SU-DHL-6 (cell line): ENCODE results near the gene DCLK3.

Experiments
- H2AFZ ChIP-seq: fragments of 200-600 bp; sonication (generic); 2 replicates; pipeline ENCODE4 v1.6.1; 2014; ENCODE audit warnings: low read depth, mild to moderate bottlenecking, moderate library complexity, mixed read lengths, antibody characterized with exemption, low read length; ENCODE audit not compliant: severe bottlenecking
- H3F3A ChIP-seq: fragments of 200-600 bp; shearing (Covaris generic); 2 replicates; pipeline ENCODE4 v1.6.0; 2016; ENCODE audit warnings: antibody characterized with exemption, mild to moderate bottlenecking; ENCODE audit not compliant: insufficient read depth
- H3K27ac ChIP-seq: fragments of 200-600 bp; sonication (generic); 2 replicates; pipeline ENCODE4 v1.5.1; 2016; ENCODE audit warnings: low read depth, mild to moderate bottlenecking, low read length, moderate library complexity, mixed read lengths
- H3K27me3 ChIP-seq: fragments of 200-600 bp; sonication (generic), shearing (Covaris generic); 2 replicates; pipeline ENCODE4 v1.6.0; 2014; ENCODE audit warnings: mild to moderate bottlenecking, low read length
- H3K36me3 ChIP-seq: fragments of 200-600 bp; sonication (generic); 2 replicates; pipeline ENCODE4 v1.6.1; 2014; ENCODE audit warnings: mild to moderate bottlenecking, low read length, mixed read lengths
- H3K4me2 ChIP-seq: fragments of 300-600, 200-600 bp; shearing (Covaris generic), sonication (generic); 2 replicates; pipeline ENCODE4 v1.6.0; 2014; ENCODE audit warnings: low read length, low read depth, mild to moderate bottlenecking; ENCODE audit not compliant: poor library complexity, severe bottlenecking
- H3K4me3 ChIP-seq: fragments of 200-600 bp; sonication (generic); 2 replicates; pipeline ENCODE4 v1.5.1; 2014; ENCODE audit warnings: antibody characterized with exemption, low read length, mild to moderate bottlenecking, mixed read lengths; ENCODE audit not compliant: insufficient read depth, poor library complexity, severe bottlenecking
- H3K79me2 ChIP-seq: fragments of 200-600 bp; sonication (generic); 2 replicates; pipeline ENCODE4 v1.6.1; 2014; ENCODE audit warnings: mild to moderate bottlenecking, low read length, moderate library complexity; ENCODE audit not compliant: insufficient read depth
- H3K9ac ChIP-seq: fragments of 200-600 bp; sonication (generic); 2 replicates; pipeline ENCODE4 v1.7.0; 2014; ENCODE audit warnings: mild to moderate bottlenecking, low read length
- H3K9me2 ChIP-seq: fragments of 200-600 bp; sonication (generic); replicated peaks from 2 replicates; pipeline ENCODE4 v1.6.1; 2014; ENCODE audit warnings: low read length; ENCODE audit not compliant: insufficient read depth
- H3K9me3 ChIP-seq: fragments of 200-600 bp; sonication (generic); 2 replicates; pipeline ENCODE4 v1.6.1; 2014; ENCODE audit warnings: low read length, mixed read lengths; ENCODE audit not compliant: insufficient read depth
- H4K20me1 ChIP-seq: fragments of 200-600 bp; sonication (generic); 2 replicates; pipeline ENCODE4 v1.6.1; 2014; ENCODE audit warnings: low read depth, mild to moderate bottlenecking, antibody characterized with exemption, low read length, moderate library complexity, mixed read lengths
- CTCF ChIP-seq: fragments of 200-600 bp; sonication (generic); IDR thresholded peaks from one replicate; pipeline ENCODE4 v1.5.1; 2017; ENCODE audit warnings: antibody characterized with exemption, mild to moderate bottlenecking, low read length, moderate library complexity; ENCODE audit not compliant: insufficient read depth, poor library complexity, severe bottlenecking
- EZH2phosphoT487 ChIP-seq: fragments of 200-600 bp; sonication (generic), shearing (Covaris generic); conservative IDR thresholded peaks from 2 replicates; pipeline ENCODE4 v1.6.1; 2018; ENCODE audit warnings: mild to moderate bottlenecking, antibody characterized with exemption, low read length, moderate library complexity, mixed read lengths

DCLK3 gene

DNA sequence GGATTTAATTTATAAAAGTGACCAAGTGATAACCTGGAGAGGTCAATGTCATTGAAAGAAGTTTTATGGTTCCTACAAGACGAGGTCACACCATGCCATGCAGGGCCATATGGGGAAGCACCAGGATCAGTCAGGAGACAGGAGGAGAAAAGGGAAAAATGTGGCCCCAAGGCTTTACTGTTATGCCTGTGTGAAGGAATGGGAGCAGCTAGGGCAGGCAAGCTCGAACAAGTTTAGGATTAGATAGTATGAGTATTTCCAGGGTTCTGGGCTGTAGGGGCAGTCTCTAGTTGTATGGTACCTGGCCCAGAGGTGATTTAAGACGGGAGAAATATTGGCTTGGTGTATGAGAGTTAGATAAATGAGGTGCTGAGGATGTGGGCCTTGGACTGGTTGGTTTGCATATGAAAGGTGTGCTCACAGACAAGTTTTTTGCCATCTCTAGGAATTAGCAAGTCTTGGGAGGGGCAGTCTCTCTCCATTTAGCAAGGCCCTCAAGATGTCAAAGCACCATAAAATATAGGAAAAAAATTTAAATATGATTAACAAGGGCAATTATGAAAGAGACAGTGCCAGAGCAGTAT, 36.3 kb upstream of the DCLK3 start:
- TF ChIP-seq EZH2phosphoT487 (no peak), CTCF (no peak)
- Histone ChIP-seq H2AFZ (no peak overlapping the region), H3F3A (no peaks in the 10 kb centered on the region), H3K4me2 (no peak overlapping the region), H3K4me3 (no peak overlapping the region), H3K36me3 (no peaks in the 10 kb centered on the region), H3K9me3 (no peaks in the 10 kb centered on the region), H3K9me2 (no peaks in the 10 kb centered on the region), H3K9ac (no peak overlapping the region), H3K27ac (no peak overlapping the region), H3K79me2 (no peaks in the 10 kb centered on the region), H3K27me3 (0 out of 2 replicates have a peak, but pooled peaks cover 3% of the 10 kb centered on the region), H4K20me1 (no peaks in the 10 kb centered on the region)

- H3K9ac ChIP-seq, result no peak overlapping the region
- no peaks in the 10 kb centered on the region for H3F3A ChIP-seq
- H2AFZ ChIP-seq, result no peak overlapping the region
- 0 out of 2 replicates have a peak, but pooled peaks cover 3% of the 10 kb centered on the region for H3K27me3 ChIP-seq
- no peaks in the 10 kb centered on the region for H4K20me1 ChIP-seq
- H3K4me3 ChIP-seq, result no peak overlapping the region
- no peaks in the 10 kb centered on the region for H3K9me2 ChIP-seq
- H3K36me3 ChIP-seq, result no peaks in the 10 kb centered on the region
- no peaks in the 10 kb centered on the region for H3K79me2 ChIP-seq
- H3K4me2 ChIP-seq, result no peak overlapping the region
- no peak overlapping the region for H3K27ac ChIP-seq
- TF ChIP-seq CTCF, result no peak
- TF ChIP-seq EZH2phosphoT487, result no peak
- H3K9me3 ChIP-seq, result no peaks in the 10 kb centered on the region
Observed at GRCh38 chr3:36796881-36797280, 32.5 kb upstream of the DCLK3 start.

GRCh38 chr3:36796161-36796560, 31.8 kb upstream of the DCLK3 start:
- Histone ChIP-seq H2AFZ (no peak overlapping the region), H3K79me2 (no peaks in the 10 kb centered on the region), H3K27me3 (0 out of 2 replicates have a peak, but pooled peaks cover 3% of the 10 kb centered on the region), H3K9me3 (no peaks in the 10 kb centered on the region), H3K36me3 (no peaks in the 10 kb centered on the region), H3K4me2 (no peak overlapping the region), H3K9ac (no peak overlapping the region), H4K20me1 (no peaks in the 10 kb centered on the region), H3K4me3 (no peak overlapping the region), H3K9me2 (no peaks in the 10 kb centered on the region), H3K27ac (no peak overlapping the region), H3F3A (no peaks in the 10 kb centered on the region)
- TF ChIP-seq EZH2phosphoT487, result no peak
- TF ChIP-seq CTCF, result no peak

- H4K20me1 ChIP-seq, result no peaks in the 10 kb centered on the region
- no peak overlapping the region for H3K4me3 ChIP-seq
- no peaks in the 10 kb centered on the region for H3K79me2 ChIP-seq
- no peak overlapping the region for H3K4me2 ChIP-seq
- no peak overlapping the region for H3K9ac ChIP-seq
- H3K36me3 ChIP-seq, result no peaks in the 10 kb centered on the region
- H3K27me3 ChIP-seq, result 0 out of 2 replicates have a peak, but pooled peaks cover 3% of the 10 kb centered on the region
- H3K9me3 ChIP-seq, result no peaks in the 10 kb centered on the region
- TF ChIP-seq EZH2phosphoT487 (no peak), CTCF (no peak)
- H3F3A ChIP-seq, result no peaks in the 10 kb centered on the region
- no peak overlapping the region for H2AFZ ChIP-seq
- no peak overlapping the region for H3K27ac ChIP-seq
- H3K9me2 ChIP-seq, result no peaks in the 10 kb centered on the region
Observed at GRCh38 chr3:36795622-36796021, 31.3 kb upstream of the DCLK3 start.
